Neutrophil (primary cell): Measurements from ENCODE around the gene DUS2.

Experiments
- H3K27ac ChIP-seq: fragments of 200-600 bp; sonication (generic); 2 replicates; pipeline ENCODE4 v1.5.1; 2016; ENCODE audit warnings: mild to moderate bottlenecking, moderate library complexity
- H3K27me3 ChIP-seq: fragments of 200-600 bp; sonication (generic); 2 replicates; pipeline ENCODE4 v1.6.0; 2016; ENCODE audit warnings: mild to moderate bottlenecking
- H3K36me3 ChIP-seq: fragments of 200-600 bp; sonication (generic); 2 replicates; pipeline ENCODE4 v1.5.1; 2017
- H3K4me1 ChIP-seq, 2 experiments: fragments of 200-600 bp in 1 of 2; sonication (generic) in 1 of 2; 1 replicate in 1 of 2; 2 replicates in 1 of 2; pipeline versions ENCODE4 v1.5.1 to v1.6.1; 2013 to 2016; ENCODE audit warnings: low read depth in 1 of 2, low read length in 1 of 2, mild to moderate bottlenecking in 1 of 2, moderate library complexity in 1 of 2; ENCODE audit not compliant: control insufficient read depth in 1 of 2, insufficient read depth in 1 of 2
- H3K4me3 ChIP-seq, 2 experiments: fragments of 200-600 bp in 1 of 2; sonication (generic) in 1 of 2; 1 replicate in 1 of 2; 2 replicates in 1 of 2; pipeline ENCODE4 v1.5.1; 2013 to 2016; ENCODE audit warnings: low read depth in 1 of 2, low read length in 1 of 2, mild to moderate bottlenecking in 1 of 2, moderate library complexity in 1 of 2
- H3K9me3 ChIP-seq: fragments of 200-600 bp; sonication (generic); 2 replicates; pipeline ENCODE4 v1.5.1; 2016
- CTCF ChIP-seq: fragments of 200-600 bp; sonication (generic); IDR thresholded peaks from 2 replicates; pipeline ENCODE4 v1.5.1; 2016; ENCODE audit warnings: antibody characterized with exemption

Gene DUS2

GRCh38 chr16:68086860-68087268, 63.8 kb downstream of the DUS2 start:
- Histone ChIP-seq H3K27me3 (no peaks in the 10 kb centered on the region), H3K9me3 (no peaks in the 10 kb centered on the region), H3K4me1 (peaks cover 67 to 79% of the 10 kb centered on the region in 2 experiments), H3K27ac (peak overlapping the region; percentile 95), H3K4me3 (peak overlapping the region; percentile 63 to 94), H3K36me3 (no peaks in the 10 kb centered on the region)
- TF ChIP-seq CTCF, result no peak

DNA sequence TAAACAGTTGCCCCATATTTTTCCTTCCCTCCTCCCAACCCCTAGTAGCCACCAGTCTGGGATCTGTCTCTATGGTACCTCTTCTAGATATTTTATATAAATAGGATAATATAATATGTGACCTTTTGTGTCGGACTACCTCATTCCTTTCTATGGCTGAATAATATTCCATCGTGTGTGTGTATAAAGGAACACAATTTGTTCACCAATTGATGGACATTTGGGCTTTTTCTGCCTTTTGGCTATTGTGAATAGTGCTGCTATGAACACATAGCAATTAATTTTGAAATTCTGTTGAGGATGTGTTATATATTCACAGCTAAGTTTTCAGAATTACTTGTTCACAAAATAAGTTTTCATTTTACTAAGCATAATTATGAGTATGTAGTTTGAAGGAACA, 64.6 kb downstream of the DUS2 start:
- TF ChIP-seq CTCF, result no peak
- Histone ChIP-seq H3K36me3 (no peaks in the 10 kb centered on the region), H3K4me3 (no peak overlapping the region), H3K27ac (no peak overlapping the region), H3K27me3 (no peaks in the 10 kb centered on the region), H3K4me1 (peaks cover 59 to 74% of the 10 kb centered on the region in 2 experiments), H3K9me3 (no peaks in the 10 kb centered on the region)

DNA sequence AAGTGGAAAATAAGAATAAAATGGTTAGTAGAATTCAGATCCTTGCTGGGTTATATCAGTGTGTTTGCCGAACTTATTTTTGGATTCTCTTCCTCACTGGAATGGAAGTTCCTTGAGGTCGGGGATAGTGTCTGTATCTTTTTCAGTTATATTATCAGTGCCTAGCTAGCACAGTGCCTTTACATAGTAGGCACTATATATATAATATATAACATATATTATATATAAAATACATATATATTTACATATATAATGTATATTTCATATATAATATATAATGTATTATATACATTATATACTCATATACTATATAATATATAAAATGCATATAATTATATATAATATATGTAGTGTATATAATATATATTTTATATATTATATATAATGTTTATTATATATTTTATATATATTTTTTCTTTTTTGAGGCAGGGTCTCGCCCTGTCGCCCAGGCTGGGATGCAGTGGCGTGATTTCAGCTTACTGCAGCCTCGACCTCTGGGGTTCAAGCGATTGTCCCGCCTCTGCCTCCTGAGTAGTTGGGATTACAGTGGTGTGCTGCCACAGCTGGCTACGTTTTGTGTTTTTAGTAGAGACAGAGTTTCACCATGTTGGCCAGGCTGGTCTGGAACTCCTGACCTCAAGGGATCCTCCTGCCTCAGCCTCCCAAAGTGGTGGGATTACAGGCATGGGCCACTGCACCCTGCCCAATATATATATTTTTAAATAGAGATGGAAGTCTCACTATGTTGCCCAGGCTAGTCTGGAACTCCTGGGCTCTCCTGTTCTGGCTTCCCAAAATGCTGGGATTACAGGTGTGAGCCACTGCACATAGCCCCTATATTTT, 65.3 kb downstream of the DUS2 start:
- no peaks in the 10 kb centered on the region for H3K27me3 ChIP-seq
- H3K36me3 ChIP-seq, result no peaks in the 10 kb centered on the region
- peaks cover 57 to 67% of the 10 kb centered on the region in 2 experiments for H3K4me1 ChIP-seq
- TF ChIP-seq CTCF, result no peak
- H3K4me3 ChIP-seq, result no peak overlapping the region
- no peaks in the 10 kb centered on the region for H3K9me3 ChIP-seq
- no peak overlapping the region for H3K27ac ChIP-seq

GRCh38 chr16:68089067-68089466, 66.0 kb downstream of the DUS2 start:
- Histone ChIP-seq H3K36me3 (no peaks in the 10 kb centered on the region), H3K4me3 (no peak overlapping the region), H3K27ac (no peak overlapping the region), H3K9me3 (no peaks in the 10 kb centered on the region), H3K27me3 (no peaks in the 10 kb centered on the region), H3K4me1 (peaks cover 49 to 67% of the 10 kb centered on the region in 2 experiments)
- TF ChIP-seq CTCF, result no peak

DNA sequence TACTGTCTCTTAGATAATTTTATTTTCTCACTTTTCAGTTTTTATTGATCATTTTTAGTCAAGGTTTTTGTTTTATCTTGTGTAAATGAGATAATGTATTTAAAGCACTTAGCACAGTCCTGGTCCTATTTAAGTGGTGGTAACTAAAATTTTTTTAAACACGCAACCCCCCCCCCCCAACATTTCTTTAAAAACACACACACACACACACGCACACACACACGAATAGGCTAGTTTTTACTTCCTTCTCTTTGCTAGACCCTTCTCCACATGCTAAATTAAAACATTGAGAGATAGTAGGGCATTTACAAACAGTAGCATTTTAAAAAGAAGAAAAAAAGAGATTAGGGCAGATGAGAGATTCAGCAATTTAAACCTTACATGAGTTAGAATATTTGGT, 67.0 kb downstream of the DUS2 start:
- TF ChIP-seq CTCF, result no peak
- peak overlapping the region; percentile 54 for H3K27ac ChIP-seq

More for the DNA sequence above, 67.0 kb downstream of the DUS2 start:
- peaks cover 42 to 59% of the 10 kb centered on the region in 2 experiments for H3K4me1 ChIP-seq
- H3K4me3 ChIP-seq, result no peak overlapping the region
- H3K27me3 ChIP-seq, result no peaks in the 10 kb centered on the region
- H3K9me3 ChIP-seq, result no peaks in the 10 kb centered on the region
- no peaks in the 10 kb centered on the region for H3K36me3 ChIP-seq
